Trophoblast cell (in vitro differentiated cells and primary cell): Measurements from ENCODE around the gene TMEM256.

Experiments used
- DNase-seq, 2 donors: peaks; one replicate each; pipeline ENCODE4 v3.0.0-alpha.2; 2016
- H2AFZ ChIP-seq: 2 replicates; pipeline ENCODE4 v1.6.1; 2013; ENCODE audit warnings: low read length, moderate library complexity, mild to moderate bottlenecking; ENCODE audit not compliant: insufficient read depth, poor library complexity
- H2AK5ac ChIP-seq: 2 replicates; pipeline ENCODE4 v1.6.1; 2013; ENCODE audit warnings: mild to moderate bottlenecking, low read length
- H2BK120ac ChIP-seq: 2 replicates; pipeline ENCODE4 v1.6.1; 2013; ENCODE audit warnings: low read length, mild to moderate bottlenecking, moderate library complexity; ENCODE audit not compliant: insufficient read depth, poor library complexity
- H2BK12ac ChIP-seq: 2 replicates; pipeline ENCODE4 v1.6.1; 2013; ENCODE audit warnings: mild to moderate bottlenecking, low read length, moderate library complexity
- H2BK5ac ChIP-seq: 2 replicates; pipeline ENCODE4 v1.6.1; 2013; ENCODE audit warnings: low read length, low read depth, moderate library complexity, mild to moderate bottlenecking; ENCODE audit not compliant: poor library complexity
- H3K14ac ChIP-seq: 2 replicates; pipeline ENCODE4 v1.6.1; 2013; ENCODE audit warnings: mild to moderate bottlenecking, low read length
- H3K18ac ChIP-seq: 2 replicates; pipeline ENCODE4 v1.6.1; 2013; ENCODE audit warnings: mild to moderate bottlenecking, low read length
- H3K23ac ChIP-seq: 2 replicates; pipeline ENCODE4 v1.6.1; 2013; ENCODE audit warnings: low read length
- H3K27ac ChIP-seq: 2 replicates; pipeline ENCODE4 v1.5.1; 2013; ENCODE audit warnings: low read depth, mild to moderate bottlenecking, inconsistent platforms, low read length, moderate library complexity
- H3K27me3 ChIP-seq: 2 replicates; pipeline ENCODE4 v1.6.1; 2013; ENCODE audit warnings: inconsistent platforms, mild to moderate bottlenecking, low read length, moderate library complexity; ENCODE audit not compliant: insufficient read depth
- H3K36me3 ChIP-seq, 2 experiments: 1 replicate in 1 of 2; 2 replicates in 1 of 2; pipeline ENCODE4 v1.6.1; 2013; ENCODE audit warnings: low read length in 2 of 2, mild to moderate bottlenecking in 2 of 2, moderate library complexity in 1 of 2; ENCODE audit not compliant: insufficient read depth in 2 of 2, control insufficient read depth in 1 of 2
- H3K4ac ChIP-seq: 2 replicates; pipeline ENCODE4 v1.6.1; 2013; ENCODE audit warnings: low read depth, mild to moderate bottlenecking, low read length, moderate library complexity
- H3K4me1 ChIP-seq, 2 experiments: 1 replicate in 1 of 2; 2 replicates in 1 of 2; pipeline ENCODE4 v1.6.1; 2013; ENCODE audit warnings: low read length in 2 of 2, mild to moderate bottlenecking in 2 of 2, moderate library complexity in 1 of 2; ENCODE audit not compliant: insufficient read depth in 2 of 2, control insufficient read depth in 1 of 2
- H3K4me2 ChIP-seq: 2 replicates; pipeline ENCODE4 v1.6.1; 2013; ENCODE audit warnings: inconsistent platforms, mild to moderate bottlenecking, low read length, moderate library complexity
- H3K4me3 ChIP-seq: 2 replicates; pipeline ENCODE4 v1.5.1; 2013; ENCODE audit warnings: mild to moderate bottlenecking, low read depth, low read length, inconsistent platforms
- H3K79me1 ChIP-seq: one replicate; pipeline ENCODE4 v1.6.1; 2013; ENCODE audit warnings: low read length
- H3K79me2 ChIP-seq: 2 replicates; pipeline ENCODE4 v1.6.1; 2013; ENCODE audit warnings: low read length, mild to moderate bottlenecking; ENCODE audit not compliant: control insufficient read depth, insufficient read depth, poor library complexity
- H3K9ac ChIP-seq: 2 replicates; pipeline ENCODE4 v1.6.1; 2013; ENCODE audit warnings: mild to moderate bottlenecking, low read length
- H3K9me3 ChIP-seq: 2 replicates; pipeline ENCODE4 v1.6.1; 2013; ENCODE audit warnings: low read depth, mild to moderate bottlenecking, control low read depth, inconsistent platforms, low read length; ENCODE audit not compliant: insufficient read depth
- H4K12ac ChIP-seq: 2 replicates; pipeline ENCODE4 v1.6.1; 2013; ENCODE audit warnings: low read depth, mild to moderate bottlenecking, low read length, moderate library complexity
- H4K8ac ChIP-seq: 2 replicates; pipeline ENCODE4 v1.6.1; 2013; ENCODE audit warnings: low read depth, mild to moderate bottlenecking, low read length, moderate library complexity
- H4K91ac ChIP-seq: one replicate; pipeline ENCODE4 v1.6.1; 2013; ENCODE audit warnings: low read depth, mild to moderate bottlenecking, low read length, moderate library complexity
- WGBS: extraction: QIAGEN DNeasy Blood & Tissue Kit; methylation state at CpG from one replicate; pipeline ENCODE4 v1.1.7; 2013; ENCODE audit warnings: missing lambda C conversion rate; ENCODE audit not compliant: insufficient read length, insufficient coverage; ENCODE audit errors: extremely low coverage; 5-methylcytosine and 5-hydroxymethylcytosine counted together

TMEM256 gene

GRCh38 chr17:7423679-7424078, 19.8 kb upstream of the TMEM256 start:
- Histone ChIP-seq H3K4me3 (no peak overlapping the region), H4K91ac (no peak overlapping the region), H3K4me2 (no peak overlapping the region), H3K18ac (no peak overlapping the region), H3K23ac (no peak overlapping the region), H3K9me3 (peaks cover 4% of the 10 kb centered on the region), H3K27ac (no peak overlapping the region), H4K12ac (no peak overlapping the region), H3K79me2 (no peaks in the 10 kb centered on the region), H3K36me3 (no peaks in the 10 kb centered on the region), H3K4ac (no peak overlapping the region), H2BK5ac (no peak overlapping the region), H4K8ac (no peak overlapping the region), H3K14ac (no peak overlapping the region), H3K79me1 (no peaks in the 10 kb centered on the region), H2BK120ac (no peak overlapping the region), H2AK5ac (no peak overlapping the region), H3K4me1 (peaks cover 0 to 2% of the 10 kb centered on the region in 2 experiments), H3K27me3 (no peaks in the 10 kb centered on the region), H2BK12ac (no peak overlapping the region), H2AFZ (no peak overlapping the region), H3K9ac (no peak overlapping the region)
- WGBS: no CpG with 5 or more reads among the region's 4 CpGs
- no peak for DNase-seq

- Histone ChIP-seq H3K79me1 (no peaks in the 10 kb centered on the region), H3K18ac (no peak overlapping the region), H4K12ac (no peak overlapping the region), H3K14ac (no peak overlapping the region), H3K4ac (no peak overlapping the region), H3K36me3 (peaks cover 10 to 12% of the 10 kb centered on the region in 2 experiments), H2AK5ac (no peak overlapping the region), H3K9me3 (peaks cover 4% of the 10 kb centered on the region), H2BK12ac (no peak overlapping the region), H3K23ac (no peak overlapping the region), H3K4me3 (no peak overlapping the region), H3K4me1 (peaks cover 0 to 2% of the 10 kb centered on the region in 2 experiments), H3K79me2 (no peaks in the 10 kb centered on the region), H3K27ac (no peak overlapping the region), H2BK120ac (no peak overlapping the region), H2AFZ (no peak overlapping the region), H4K91ac (no peak overlapping the region), H2BK5ac (no peak overlapping the region), H4K8ac (no peak overlapping the region), H3K9ac (no peak overlapping the region), H3K4me2 (no peak overlapping the region), H3K27me3 (no peaks in the 10 kb centered on the region)
- no peak for DNase-seq
- no CpG with 5 or more reads among the region's 16 CpGs for WGBS
These were observed 17.3 kb upstream of the TMEM256 start for GRCh38 chr17:7421186-7421585.

GRCh38 chr17:7419819-7420610, 16.1 kb upstream of the TMEM256 start, which contains the start of gene SPEM1:
Gene SPEM1, plus strand, starts transcription at chr17:7420324. Its CDS starts 61 bp downstream, at chr17:7420385.
- no peak within 1 kb of the TSS for H3K9ac ChIP-seq
- no CpG with 5 or more reads among the region's 17 CpGs for WGBS
- no peak within 1 kb of the TSS for H4K91ac ChIP-seq
- no peak within 1 kb of the TSS for H2BK5ac ChIP-seq
- DNase-seq: no peak
- no peak within 1 kb of the TSS for H3K18ac ChIP-seq
- no peak within 1 kb of the TSS for H3K4me3 ChIP-seq
- H3K23ac ChIP-seq: no peak within 1 kb of the TSS
- H2AFZ ChIP-seq: no peak within 1 kb of the TSS
- no peak within 1 kb of the TSS for H2BK12ac ChIP-seq
- H3K27me3 ChIP-seq: no peaks in the 10 kb centered on the region
- H3K4ac ChIP-seq: no peak within 1 kb of the TSS
- no peaks in the 10 kb centered on the region for H3K79me1 ChIP-seq
- no peak within 1 kb of the TSS for H4K8ac ChIP-seq
- peaks cover 3% of the 10 kb centered on the region for H3K9me3 ChIP-seq
- H3K14ac ChIP-seq: no peak within 1 kb of the TSS
- no peak within 1 kb of the TSS for H2BK120ac ChIP-seq
- H4K12ac ChIP-seq: no peak within 1 kb of the TSS
- no peak within 1 kb of the TSS for H2AK5ac ChIP-seq
- no peaks in the 10 kb centered on the region for H3K79me2 ChIP-seq
- H3K36me3 ChIP-seq: peaks cover 18 to 21% of the 10 kb centered on the region in 2 experiments
- H3K4me2 ChIP-seq: no peak within 1 kb of the TSS
- H3K4me1 ChIP-seq: peaks cover 0 to 2% of the 10 kb centered on the region in 2 experiments
- no peak within 1 kb of the TSS for H3K27ac ChIP-seq

GRCh38 chr17:7418472-7419152, 14.7 kb upstream of the TMEM256 start:
- H3K27ac ChIP-seq: no peak overlapping the region
- no peak overlapping the region for H3K18ac ChIP-seq
- H3K14ac ChIP-seq: no peak overlapping the region
- H2AFZ ChIP-seq: no peak overlapping the region
- no peaks in the 10 kb centered on the region for H3K27me3 ChIP-seq
- H3K4me1 ChIP-seq: peaks cover 0 to 2% of the 10 kb centered on the region in 2 experiments
- no peak overlapping the region for H3K4me2 ChIP-seq
- H3K9me3 ChIP-seq: no peaks in the 10 kb centered on the region
- no peak overlapping the region for H3K4ac ChIP-seq
- H4K91ac ChIP-seq: no peak overlapping the region
- WGBS: no CpG with 5 or more reads among the region's 18 CpGs
- peaks cover 22 to 29% of the 10 kb centered on the region in 2 experiments for H3K36me3 ChIP-seq
- no peaks in the 10 kb centered on the region for H3K79me1 ChIP-seq
- H2BK5ac ChIP-seq: no peak overlapping the region
- H2BK12ac ChIP-seq: no peak overlapping the region
- H3K4me3 ChIP-seq: no peak overlapping the region
- no peak for DNase-seq
- H2BK120ac ChIP-seq: no peak overlapping the region
- no peak overlapping the region for H4K8ac ChIP-seq
- H3K9ac ChIP-seq: no peak overlapping the region
- no peak overlapping the region for H2AK5ac ChIP-seq
- no peak overlapping the region for H3K23ac ChIP-seq
- no peak overlapping the region for H4K12ac ChIP-seq
- no peaks in the 10 kb centered on the region for H3K79me2 ChIP-seq
